Measurements from ENCODE around the gene CD1D.
"Not testable (repeated sequence)": the region's sequence is repeated elsewhere in the genome, so short reads cannot be mapped to it uniquely, and the experiment has no call there.

The CD1D gene

GRCh38 chr1:158176399-158176798, 4.3 kb upstream of the CD1D start:
- no peak for DNase-seq (ENCODE audit: low spot score)

GRCh38 chr1:158176849-158177699, 3.6 kb upstream of the CD1D start:
- not testable (repeated sequence) for DNase-seq (ENCODE audit: low spot score)

- peak; percentile 74 for DNase-seq (ENCODE audit: low spot score)
Measured at GRCh38 chr1:158177700-158178450, 2.8 kb upstream of the CD1D start.

GRCh38 chr1:158179301-158180041, 1.2 kb upstream of the CD1D start:
- DNase-seq (ENCODE audit: low spot score), result peak; percentile 80

- DNase-seq (ENCODE audit: low spot score), result no peak
Measured at GRCh38 chr1:158181577-158181922, 855 bp downstream of the CD1D start.

GRCh38 chr1:158185770-158186169, 5.1 kb downstream of the CD1D start:
- no peak for DNase-seq (ENCODE audit: low spot score)

- no peak for DNase-seq (ENCODE audit: low spot score)
Measured at GRCh38 chr1:158186180-158186579, 5.5 kb downstream of the CD1D start.

DNA sequence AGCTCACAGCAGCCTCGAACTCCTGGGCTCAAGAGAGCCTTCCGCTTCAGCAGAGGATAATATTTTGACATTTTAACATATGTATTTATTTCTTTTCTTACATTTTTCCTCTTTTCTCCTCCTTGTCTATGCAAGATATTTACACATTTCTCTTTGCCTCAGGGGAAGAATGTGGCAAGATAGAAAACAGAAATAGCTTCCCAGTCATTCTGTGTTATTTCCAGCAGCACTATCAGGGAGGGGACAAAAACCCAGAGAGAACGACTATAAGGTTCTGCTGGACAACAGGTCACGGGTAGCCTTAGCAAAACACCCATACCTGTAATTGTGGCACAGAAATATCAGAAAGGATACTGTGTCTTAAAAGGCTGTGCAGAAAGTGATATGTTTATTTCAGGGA, 7.9 kb downstream of the CD1D start:
- no peak for DNase-seq (ENCODE audit: low spot score)

DNA sequence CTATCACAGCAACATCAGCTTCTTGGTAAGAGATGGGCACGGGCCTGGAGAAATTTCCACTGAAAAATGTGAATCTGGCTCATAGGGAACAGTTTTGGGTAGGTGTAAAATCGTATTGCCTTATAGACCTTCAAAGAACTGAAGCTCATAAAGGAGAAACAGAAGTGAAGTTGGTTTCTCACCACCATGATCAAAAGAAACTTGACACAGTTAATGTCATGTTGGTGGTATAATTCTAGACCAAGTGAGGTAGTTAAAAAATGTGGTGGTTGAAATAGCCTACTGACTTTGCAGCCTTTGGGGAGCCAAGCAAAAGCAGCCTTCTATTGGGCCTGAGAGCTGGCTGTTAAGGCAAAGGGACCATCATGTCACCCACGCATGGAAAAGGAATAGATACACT, 8.9 kb downstream of the CD1D start:
- no peak for DNase-seq (ENCODE audit: low spot score)

DNA sequence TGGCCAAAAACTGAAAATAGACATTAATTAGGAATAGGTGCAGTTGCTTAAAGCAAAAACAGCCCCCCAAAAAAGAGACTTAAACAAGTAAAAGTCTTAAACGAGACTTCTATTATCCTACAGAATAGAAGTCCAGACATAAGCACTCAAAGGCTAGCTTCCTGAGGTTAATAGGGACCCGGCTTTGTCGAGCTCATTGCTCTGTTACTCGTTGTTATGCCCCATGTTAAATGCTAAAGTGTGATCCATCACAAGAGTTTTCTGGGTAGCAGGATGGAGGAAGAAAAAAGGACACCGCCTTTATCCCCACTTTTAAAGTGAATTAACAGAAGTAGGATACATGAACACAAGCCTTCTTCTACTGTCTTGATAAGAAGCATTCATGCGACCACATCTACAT, 10.6 kb downstream of the CD1D start:
- DNase-seq (ENCODE audit: low spot score), result no peak

- no peak for DNase-seq (ENCODE audit: low spot score)
Measured at GRCh38 chr1:158196461-158196860, 15.8 kb downstream of the CD1D start.

- DNase-seq (ENCODE audit: low spot score), result no peak
Measured at GRCh38 chr1:158199849-158200248, 19.2 kb downstream of the CD1D start.

GRCh38 chr1:158200527-158200926, 19.8 kb downstream of the CD1D start:
- DNase-seq (ENCODE audit: low spot score), result no peak

GRCh38 chr1:158203693-158204457, 23.2 kb downstream of the CD1D start:
- DNase-seq (ENCODE audit: low spot score), result peak; percentile 37

DNA sequence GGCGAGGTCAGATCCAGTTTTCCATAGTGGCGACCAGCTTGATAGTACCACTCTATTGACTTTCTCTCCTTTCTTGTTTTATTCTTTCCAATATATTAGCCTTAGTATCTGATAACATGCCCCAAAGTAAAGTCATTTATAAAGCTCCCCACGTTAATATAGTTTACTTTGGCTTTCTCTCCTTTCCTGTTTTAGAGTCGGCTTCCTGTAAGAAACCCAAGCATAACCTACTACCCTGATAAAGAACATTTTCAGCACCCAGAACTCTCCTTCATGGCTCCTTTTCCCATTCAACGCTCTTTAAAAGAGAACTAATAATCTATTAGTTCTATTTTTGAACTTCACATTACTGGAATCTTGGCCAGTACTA, 23.7 kb downstream of the CD1D start:
- no peak for DNase-seq (ENCODE audit: low spot score)

- no peak for DNase-seq (ENCODE audit: low spot score)
Measured at GRCh38 chr1:158208586-158209116, 28.0 kb downstream of the CD1D start.

GRCh38 chr1:158212320-158212719, 31.6 kb downstream of the CD1D start:
- no peak for DNase-seq (ENCODE audit: low spot score)

DNA sequence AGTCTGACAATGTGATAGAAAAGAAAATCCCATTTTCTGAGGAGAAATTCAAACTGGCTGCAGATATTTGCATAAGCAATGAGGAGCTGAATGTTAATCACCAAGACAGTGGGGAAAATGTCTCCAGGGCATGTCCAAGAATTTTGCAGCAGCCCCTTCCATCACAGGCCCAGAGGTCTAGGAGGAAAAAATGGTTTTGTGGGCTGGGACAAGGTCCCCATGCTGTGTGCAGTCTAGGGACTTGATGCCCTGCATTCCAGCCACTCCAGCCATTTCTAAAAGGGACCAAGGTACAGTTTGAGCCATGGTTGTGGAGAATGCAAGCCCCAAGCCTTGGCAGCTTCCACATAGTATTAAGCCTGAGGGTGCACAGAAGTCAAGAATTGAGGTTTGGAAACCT, 42.8 kb downstream of the CD1D start:
- DNase-seq (ENCODE audit: low spot score), result not testable (repeated sequence)

DNA sequence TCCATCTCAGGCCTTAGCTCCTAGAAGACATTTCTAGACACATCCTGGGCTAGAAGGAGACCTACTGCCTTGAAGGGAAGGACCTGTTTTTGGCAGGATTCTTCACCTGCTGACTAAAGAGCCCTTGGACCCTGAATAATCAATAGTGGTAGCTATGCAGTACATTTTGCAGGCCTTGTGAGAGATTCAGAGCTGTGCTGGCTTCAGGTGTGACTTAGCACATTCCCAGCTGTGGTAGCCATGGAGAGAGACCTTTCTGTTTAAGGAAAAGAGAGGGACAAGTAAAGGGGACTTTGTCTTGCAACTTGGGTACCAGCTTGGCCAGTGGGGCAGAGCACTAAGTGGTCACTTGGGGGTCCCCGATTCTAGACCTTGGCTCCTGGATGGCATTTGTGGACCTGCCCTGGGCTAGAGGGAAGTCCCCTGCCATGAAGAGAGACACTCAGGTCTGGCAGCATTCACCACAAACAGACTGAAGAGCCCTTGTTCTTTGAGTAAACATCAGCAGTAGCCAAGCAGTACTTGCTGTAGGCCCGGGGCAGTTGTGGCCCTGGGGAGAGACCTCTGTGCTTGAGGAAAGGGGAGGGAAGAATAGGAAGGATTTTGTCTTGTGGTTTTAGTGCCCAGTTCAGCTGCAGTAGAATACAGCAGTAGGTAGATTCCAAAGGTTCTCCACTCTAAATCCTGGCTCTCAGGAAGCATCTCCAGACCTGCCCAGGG, 47.4 kb downstream of the CD1D start:
- DNase-seq (ENCODE audit: low spot score), result no peak
